Right ventricle myocardium superior (tissue), 1 donor: Measurements from ENCODE around the gene ADIPOR2. TPM values are rescaled to one million over a fixed set of nuclear protein-coding genes. Genes with fewer than 3 reads are reported as not detected.
"Not testable (repeated sequence)": the region's sequence is repeated elsewhere in the genome, so short reads cannot be mapped to it uniquely, and the experiment has no call there.

Source experiments
- ATAC-seq: fragments of 200-7000 bp; cut with Tn5 transposase; one replicate; pipeline ENCODE4 v1.9.1; 2020; ENCODE audit warnings: mild to moderate bottlenecking; ENCODE audit not compliant: poor library complexity
- DNase-seq: peaks from one replicate; pipeline ENCODE4 v3.0.0-alpha.2; 2020
- intact Hi-C: fragments of 100-400 bp; cut with DNase I; formaldehyde crosslinking; loops from one replicate; pipeline ENCODE4 v1.11.2; 2022
- total RNA-seq: library from RNA; stranded (reverse); fragmentation: NEBNext Ultra II Directional; extraction: Animal tissue kit (Norgen Biotek cat#: 25700); gene quantifications from one replicate; pipeline ENCODE4 v1.2.1, GENCODE V29; 2021
- donor health status: DM: no; HTN: yes; CAD: no; lungs with severe emphysema.

ADIPOR2 gene
- total RNA-seq, 1 donor from 2014 or later = 30.8 TPM

DNA sequence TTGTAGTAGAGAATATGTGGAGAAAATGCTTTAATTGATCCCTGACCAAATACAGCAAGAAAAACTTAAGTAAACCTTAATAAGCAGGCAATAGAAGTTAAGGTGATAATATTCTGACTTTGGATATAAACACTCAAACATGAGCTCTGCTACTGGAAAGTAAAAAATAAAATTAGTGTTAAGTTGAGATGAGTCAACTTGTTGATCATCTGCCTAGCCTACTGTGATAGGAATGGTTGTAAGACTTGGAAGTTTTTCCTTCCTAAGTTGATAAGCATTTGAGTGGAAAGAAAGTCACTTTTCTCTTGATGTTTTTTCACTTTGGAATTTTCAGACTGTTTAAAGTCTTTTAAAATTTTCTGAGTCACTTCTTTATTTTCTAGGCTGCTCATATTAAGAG, 26.0 kb downstream of the ADIPOR2 start:
- intact Hi-C loops = no loop called here
- ATAC-seq = no peak
- no peak for DNase-seq

DNA sequence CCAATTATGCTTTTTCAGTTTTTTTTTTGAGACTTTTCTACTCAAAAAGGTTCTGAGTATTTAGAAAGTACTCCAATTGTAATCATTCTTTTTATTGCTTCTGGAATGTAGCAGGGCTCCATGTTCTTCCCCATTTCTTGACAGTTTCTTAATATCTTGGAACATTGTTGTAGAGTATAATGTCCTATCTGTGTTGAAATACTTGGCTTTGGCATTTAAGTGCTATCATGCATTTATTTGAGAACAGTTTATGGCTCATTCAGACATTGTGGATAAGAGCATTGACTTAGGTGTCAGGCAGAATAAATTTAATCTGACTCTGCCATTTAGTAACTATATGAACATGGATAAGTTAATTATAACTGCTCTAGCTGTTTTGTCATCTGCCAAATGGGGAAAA, 28.3 kb downstream of the ADIPOR2 start:
- intact Hi-C loops = no loop called here
- ATAC-seq = peak; percentile 77

DNA sequence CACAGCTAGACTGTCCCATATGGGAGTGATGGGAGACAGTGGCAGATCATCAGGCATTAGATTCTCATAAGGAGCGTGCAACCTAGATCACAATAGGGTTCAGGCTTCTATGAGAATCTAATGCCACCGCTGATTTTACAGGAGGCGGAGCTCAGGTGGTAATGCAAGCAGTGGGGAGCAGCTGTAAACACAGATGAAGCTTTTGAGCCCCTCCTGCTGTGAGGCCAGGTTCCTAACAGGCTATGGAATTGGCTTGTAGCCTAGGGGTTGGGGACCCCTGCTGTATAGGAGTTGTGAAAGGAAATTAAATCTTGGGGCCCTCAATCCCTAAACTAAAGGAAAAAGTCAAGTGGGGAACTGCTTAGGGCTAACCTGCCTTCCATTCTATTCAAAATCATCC, 29.6 kb downstream of the ADIPOR2 start:
- intact Hi-C loops = no loop called here
- ATAC-seq (no peak), DNase-seq (no peak)

More for the DNA sequence above, 28.3 kb downstream of the ADIPOR2 start:
- DNase-seq = no peak

DNA sequence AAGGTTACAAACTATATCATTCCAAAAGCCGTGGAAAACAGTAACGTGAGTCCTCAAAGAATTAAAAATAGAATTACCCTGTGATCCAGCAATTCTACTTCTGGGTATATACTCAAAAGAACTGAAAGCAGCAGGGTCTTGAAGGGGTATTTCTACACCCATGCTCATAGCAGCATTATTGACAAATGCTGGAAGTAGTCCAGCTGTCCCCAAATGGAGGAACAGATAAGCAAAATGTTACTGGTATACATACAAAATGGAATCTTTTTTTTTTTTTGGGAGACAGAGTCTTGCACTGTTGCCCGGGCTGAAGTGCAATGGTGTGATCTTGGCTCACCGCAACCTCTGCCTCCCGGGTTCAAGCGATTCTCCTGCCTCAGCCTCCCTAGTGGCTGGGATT, 32.9 kb downstream of the ADIPOR2 start:
- intact Hi-C loops = no loop called here
- ATAC-seq (no peak), DNase-seq (no peak)

DNA sequence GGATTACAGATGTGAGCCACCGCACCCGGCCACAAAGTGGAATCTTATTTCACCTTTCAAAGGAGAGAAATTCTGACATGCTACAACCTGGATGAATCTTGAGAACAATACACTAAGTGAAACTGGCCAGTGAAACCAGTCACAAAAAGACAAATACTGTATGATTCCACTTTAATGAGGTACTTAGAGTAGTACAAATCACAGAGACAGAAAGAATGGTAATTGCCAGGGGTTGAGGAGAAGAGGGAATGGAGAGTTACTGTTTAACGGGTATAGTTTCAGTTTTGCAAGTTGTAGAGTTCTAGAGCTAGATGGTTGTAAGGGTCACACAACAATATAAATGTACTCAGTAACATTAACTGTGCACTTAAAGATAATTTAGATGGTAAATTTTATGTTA, 33.4 kb downstream of the ADIPOR2 start:
- intact Hi-C loops = no loop called here

DNA sequence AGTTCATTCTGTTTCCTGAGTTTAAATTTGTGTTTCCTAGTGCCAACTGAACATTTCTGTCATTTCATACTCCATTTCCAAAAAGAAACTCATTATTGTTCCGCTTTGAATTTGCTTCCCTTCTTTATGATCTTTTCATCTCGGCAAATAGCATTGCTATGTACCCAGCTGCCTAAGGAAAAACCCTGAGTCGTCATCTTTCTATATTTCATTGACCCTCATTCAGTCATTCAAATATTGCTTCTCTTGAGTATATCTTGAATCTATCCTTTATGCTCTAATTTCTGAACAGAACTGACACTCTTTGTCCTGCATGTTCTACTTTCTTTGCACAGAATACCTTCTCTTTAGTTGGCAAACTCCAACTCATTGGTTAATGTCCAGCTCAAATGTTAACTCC, 35.9 kb downstream of the ADIPOR2 start:
- intact Hi-C loops = no loop called here
- DNase-seq (no peak), ATAC-seq (no peak)

More for the DNA sequence above, 33.4 kb downstream of the ADIPOR2 start:
- DNase-seq = no peak
- no peak for ATAC-seq

DNA sequence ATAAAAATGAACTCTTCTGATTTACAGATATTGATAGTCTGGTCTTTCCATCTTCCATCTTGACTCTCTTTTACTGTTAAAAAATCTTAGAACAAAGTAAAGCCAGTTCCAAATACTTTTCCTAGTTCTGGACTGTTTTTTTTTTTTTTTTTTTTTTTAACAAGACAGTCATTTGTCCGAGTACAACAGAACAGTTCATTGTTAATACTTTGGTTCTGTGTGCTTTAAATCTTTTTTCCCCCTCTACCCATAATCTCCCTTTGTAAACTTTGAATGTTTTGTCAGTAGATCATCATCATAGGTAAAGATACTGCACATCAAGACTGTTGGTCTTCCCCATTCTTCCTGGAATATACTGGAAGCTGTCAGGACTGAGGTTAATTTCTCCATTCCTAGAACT, 38.0 kb downstream of the ADIPOR2 start:
- no peak for DNase-seq
- intact Hi-C loops = no loop called here
- ATAC-seq = no peak

DNA sequence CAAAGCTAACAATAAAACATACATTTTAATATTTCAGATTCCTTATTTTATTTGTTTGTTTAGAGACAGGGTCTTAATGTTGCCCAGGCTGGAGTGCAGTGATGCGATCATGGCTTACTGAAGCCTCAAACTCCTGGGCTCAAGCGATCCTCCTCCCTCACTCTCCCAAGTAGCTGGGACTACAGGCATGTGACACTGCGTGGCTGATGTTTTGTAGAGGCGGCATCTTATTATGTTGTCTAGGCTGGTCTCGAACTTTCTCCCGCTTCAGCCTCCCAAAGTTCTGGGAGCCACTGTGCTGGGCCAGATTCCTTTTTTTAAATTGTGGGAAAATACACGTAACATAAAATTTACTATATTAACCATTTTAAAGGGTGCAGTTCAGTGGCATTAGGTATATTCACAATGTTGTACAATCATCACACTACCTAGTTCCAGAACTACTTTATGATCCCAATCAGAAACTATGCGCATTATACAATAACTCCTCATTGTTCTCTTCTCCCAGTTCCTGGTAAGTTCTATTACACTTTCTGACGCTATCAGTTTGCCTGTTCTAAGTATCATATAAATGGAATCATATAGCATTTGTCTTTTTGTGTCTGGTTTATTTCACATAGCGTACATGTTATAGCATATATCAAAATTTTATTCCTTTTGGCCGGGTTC, 40.3 kb downstream of the ADIPOR2 start:
- intact Hi-C loops = no loop called here
- ATAC-seq (no peak), DNase-seq (no peak)

DNA sequence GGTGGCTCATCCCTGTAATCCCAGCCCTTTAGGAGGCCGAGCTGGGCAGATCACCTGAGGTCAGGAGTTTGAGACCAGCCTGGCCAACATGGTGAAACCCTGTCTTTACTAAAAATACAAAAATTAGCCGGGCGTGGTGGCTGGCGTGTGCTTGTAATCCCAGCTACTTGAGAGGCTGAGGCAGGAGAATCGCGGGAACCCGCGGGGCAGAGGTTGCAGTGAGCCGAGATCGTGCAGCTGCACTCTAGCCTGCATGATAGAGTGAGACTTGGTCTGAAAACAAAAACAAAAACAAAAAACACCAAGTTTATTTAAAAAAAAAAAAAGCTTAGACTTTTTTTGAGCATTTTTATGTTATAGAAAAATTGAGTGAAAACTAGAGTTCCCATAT, 40.8 kb downstream of the ADIPOR2 start:
- ATAC-seq, DNase-seq, intact Hi-C loops: not testable (repeated sequence)

DNA sequence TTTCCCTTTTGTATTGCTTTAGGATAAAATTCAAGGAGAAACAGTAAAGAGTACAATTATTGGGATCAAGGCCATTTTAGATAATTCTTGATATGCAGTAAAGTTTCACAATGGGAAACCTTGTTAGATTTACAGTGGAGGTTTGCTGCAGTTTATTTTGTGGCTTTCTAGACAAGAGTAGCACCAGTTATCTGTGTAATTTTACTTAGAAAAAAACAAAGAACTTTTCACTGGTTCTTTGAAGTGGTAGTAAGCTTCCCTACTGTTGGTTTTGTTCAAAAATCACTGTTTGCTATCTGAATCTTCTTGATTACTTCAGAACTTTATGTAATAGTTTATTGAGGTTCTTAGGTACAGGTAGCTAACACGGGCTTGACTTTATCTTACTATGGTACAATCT, 42.0 kb downstream of the ADIPOR2 start:
- ATAC-seq = no peak
- intact Hi-C loops = no loop called here
- DNase-seq = no peak

DNA sequence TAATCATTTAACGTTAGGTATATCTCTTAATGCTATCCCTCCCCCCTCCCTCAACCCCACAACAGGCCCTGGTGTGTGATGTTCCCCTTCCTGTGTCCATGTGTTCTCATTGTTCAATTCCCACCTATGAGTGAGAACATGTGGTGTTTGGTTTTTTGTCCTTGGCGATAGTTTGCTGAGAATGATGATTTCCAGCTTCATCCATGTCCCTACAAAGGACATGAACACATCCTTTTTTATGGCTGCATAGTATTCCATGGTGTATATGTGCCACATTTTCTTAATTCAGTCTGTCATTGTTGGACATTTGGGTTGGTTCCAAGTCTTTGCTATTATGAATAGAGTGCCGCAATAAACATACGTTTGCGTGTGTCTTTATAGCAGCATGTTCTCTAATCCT, 42.8 kb downstream of the ADIPOR2 start:
- intact Hi-C loops, DNase-seq, ATAC-seq: not testable (repeated sequence)

DNA sequence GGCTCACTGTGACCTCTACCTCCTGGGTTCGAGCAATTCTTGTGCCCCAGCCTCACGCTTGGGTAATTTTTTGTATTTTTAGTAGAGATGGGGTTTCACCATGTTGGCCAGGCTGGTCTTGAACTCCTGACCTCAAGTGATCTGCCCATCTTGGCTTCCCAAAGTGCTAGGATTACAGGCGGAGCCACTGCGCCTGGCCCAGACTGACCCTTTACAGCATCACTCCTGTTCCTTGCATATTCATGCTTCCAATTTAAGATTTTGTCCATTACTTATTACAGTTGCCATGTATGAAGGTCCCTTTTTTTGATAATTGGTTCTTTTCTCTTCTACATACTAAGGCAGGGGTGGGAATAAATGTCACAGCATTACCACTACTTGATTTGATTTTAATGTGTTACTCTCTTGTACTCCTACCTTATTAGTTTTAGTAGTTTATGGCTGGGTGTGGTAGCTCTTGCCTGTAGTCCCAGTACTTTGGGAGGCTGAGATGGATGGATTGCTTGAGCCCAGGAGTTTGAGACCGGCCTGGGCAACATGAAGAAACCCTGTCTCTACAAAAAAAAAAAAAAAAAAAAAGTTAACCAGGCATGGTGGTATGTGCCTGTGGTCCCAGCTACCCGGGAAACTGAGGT, 46.9 kb downstream of the ADIPOR2 start:
- intact Hi-C loops = no loop called here
- DNase-seq (no peak), ATAC-seq (no peak)

DNA sequence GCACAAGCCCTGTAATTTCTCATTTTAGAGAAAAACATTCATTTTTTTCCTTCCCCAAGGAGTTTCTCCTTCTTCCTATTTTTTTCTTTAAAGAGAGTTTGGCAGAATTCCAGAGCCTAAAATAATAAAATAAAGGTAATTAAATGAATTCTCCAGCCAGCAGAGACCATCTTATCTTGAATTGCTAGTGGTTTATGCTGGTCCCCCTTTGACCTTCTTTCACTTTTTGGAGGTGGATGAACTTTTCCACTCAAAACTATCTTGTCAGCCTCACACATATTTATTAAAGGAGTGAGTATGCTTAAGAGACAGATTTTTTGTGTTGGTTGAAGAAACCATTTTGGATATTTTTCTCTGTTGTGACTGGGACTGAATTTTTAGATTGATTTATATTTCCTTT, 47.6 kb downstream of the ADIPOR2 start:
- intact Hi-C loops = no loop called here
- no peak for ATAC-seq

DNA sequence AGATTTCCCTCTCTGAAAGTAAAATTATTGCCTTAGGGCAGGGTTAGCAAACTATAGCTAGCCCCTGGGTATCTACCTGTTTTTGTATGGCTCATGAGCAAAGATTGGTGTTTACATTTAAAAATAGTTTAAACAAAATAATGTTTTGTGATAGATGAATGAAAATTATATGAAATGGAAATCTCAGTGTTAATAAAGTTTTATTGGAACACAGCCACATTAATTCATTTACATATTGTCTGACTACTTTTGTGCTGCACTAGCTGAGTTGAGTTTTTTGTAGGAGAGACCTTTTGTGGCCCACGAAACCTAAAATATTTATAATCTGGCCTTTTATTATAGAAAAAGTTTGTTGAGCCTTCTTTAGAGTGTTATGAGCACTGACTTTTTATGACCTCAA, 48.5 kb downstream of the ADIPOR2 start:
- intact Hi-C loops = no loop called here
- DNase-seq (no peak), ATAC-seq (no peak)

More for the DNA sequence above, 47.6 kb downstream of the ADIPOR2 start:
- DNase-seq = no peak

DNA sequence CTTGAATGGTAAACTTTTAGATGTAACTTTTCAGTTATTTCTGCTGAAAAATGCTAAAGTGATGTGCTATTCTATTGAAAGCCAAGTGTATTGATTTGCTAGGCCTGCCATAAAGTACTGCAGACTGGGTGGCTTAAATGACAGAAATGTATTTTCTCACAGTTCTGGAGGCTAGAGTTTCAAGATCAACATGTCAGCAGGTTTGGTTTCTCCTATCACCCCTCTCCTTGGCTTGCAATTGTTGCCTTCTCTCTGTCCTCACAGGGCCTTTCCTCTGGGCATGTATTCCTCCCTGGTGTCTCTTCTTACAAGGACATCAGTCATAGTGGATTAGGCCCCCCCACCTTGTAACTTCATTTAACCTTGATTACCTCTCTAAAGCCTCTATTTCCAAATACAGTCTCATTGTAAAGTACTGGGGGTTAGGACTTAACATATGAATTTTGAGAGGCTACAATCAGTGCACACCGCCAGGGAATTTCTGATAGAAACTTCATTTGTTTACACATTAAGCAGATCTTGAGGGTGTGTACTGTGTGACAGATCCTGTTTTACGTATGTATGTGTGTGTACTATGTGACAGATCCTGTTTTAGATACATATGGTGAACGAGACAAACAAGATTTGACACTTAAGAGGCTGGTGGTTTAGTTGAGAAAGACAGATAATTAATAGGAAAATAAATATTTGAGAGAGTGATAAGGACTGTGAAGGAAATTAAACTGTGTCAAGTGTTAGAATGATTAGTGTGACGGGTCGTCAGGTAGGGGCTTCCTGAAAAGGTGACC, 49.5 kb downstream of the ADIPOR2 start:
- DNase-seq (no peak), ATAC-seq (peak; percentile 51)
- intact Hi-C loops = no loop called here

DNA sequence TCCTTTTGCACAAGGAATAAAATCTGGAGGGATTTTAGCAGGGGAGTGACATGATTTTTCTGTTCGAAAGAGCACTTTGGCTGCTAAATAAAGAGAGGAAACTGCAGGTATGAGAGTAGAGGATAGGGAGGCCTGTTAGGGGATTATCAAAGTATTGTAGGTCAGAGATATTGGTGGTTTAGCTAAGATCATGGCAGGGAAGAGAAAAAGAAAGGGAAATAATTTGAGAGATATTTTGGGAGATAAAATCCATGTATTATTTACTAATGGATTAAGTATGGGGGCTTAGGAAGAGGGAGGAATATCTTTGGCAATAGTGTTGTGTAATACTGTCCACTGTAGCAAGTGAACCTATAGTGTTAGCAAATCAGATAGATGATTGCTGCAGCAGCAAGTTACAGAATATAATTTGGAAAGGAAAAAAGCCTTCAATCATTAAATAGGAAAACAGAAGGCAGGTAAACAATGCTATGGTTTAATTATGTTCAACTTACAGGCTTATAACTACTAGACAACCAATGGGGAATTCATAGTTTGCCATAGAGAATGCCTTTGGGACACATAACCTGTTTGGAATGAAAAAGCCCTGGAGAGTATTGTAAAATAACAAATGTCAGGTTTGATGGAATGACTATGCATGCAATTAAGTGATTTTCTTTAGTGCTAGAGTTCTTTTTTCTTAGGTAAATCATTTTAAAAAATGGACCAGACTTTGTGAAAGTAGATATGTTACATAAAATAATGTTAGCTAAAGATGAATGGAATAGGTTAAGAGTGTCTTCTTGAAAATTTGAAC, 50.5 kb downstream of the ADIPOR2 start:
- no peak for ATAC-seq
- intact Hi-C loops = no loop called here
- no peak for DNase-seq

DNA sequence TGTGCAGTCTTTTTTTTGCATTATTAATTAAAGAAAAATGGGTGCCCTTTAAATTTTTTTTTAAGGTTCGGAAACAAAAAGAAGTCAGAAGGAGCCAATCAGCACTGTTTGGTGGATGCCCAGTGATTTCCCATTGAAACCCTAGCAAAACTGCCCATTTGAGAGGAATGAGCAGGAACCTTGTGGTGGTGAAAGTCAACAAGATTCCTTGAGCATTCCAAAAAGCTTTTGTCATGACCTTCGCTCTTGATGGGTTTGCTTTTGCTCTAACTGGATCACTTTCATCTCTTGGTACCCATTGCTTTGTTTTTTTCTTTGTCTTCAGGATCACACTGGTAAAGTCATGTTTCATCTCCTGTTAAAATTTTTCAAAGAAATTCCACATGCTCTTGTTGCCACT, 54.1 kb downstream of the ADIPOR2 start:
- no peak for ATAC-seq
- intact Hi-C loops = no loop called here
- no peak for DNase-seq

DNA sequence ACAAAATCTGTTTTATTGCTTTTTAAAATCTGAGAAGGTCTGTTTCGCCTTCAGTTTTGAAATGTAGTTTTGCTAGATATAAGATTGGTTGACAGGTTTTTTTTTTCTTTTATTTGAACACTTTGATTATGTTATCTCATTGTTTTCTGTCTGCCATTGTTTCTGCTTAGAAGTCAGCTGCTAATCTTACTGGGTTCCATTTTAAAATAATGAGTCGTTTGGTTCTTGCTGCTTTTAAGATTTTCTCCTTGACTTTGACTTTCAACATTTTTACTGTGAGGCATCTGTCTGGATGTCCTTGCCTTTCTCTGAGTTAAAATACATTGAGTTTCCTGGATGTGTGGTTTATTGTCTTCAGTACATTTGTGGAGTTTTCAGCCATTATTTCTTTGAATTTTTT, 56.7 kb downstream of the ADIPOR2 start:
- DNase-seq = no peak
- intact Hi-C loops = no loop called here
- no peak for ATAC-seq

DNA sequence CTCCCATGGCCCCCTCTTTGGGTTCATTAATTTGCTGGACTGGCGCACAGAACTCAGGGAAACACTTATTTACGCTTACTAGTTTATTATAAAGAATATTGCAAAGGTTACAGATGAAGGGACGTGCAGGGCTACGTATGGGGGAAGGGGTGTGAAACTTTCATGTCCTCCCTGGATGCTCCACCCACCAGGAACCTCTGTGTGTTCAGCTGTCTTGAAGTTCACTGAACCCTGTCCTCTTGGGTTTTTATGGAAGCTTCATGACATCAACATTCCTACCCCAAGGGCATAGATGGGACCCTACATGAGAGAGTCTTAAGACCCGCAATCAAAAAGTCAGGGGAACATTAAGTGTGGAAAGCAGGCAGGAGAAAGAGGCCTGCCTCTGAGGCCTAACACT, 58.1 kb downstream of the ADIPOR2 start:
- ATAC-seq (no peak), DNase-seq (no peak)
- intact Hi-C loops = no loop called here
